Inflammatory macrophage treated with lipopolysaccharide for 1 hour (primary cell): ENCODE measurements around the gene MXRA5.
"Not testable (repeated sequence)": the region's sequence is repeated elsewhere in the genome, so short reads cannot be mapped to it uniquely, and the experiment has no call there.

Source experiments
- DNase-seq, 2 donors: peaks; one replicate each; pipeline ENCODE4 v3.0.0-alpha.2; 2020 to 2022

Gene MXRA5

GRCh38 chrX:3346501-3347259 is at the start of gene MXRA5:
TSS of gene MXRA5 (minus strand) at chrX:3346652. CDS start at chrX:3343833, 2,819 bp downstream.
- DNase-seq: no peak

- no peak for DNase-seq
These were observed 47.2 kb upstream of the MXRA5 start for GRCh38 chrX:3393581-3394111.

GRCh38 chrX:3393178-3393577 is 46.7 kb upstream of the MXRA5 start:
- no peak for DNase-seq

GRCh38 chrX:3388457-3388856 is 42.0 kb upstream of the MXRA5 start:
- DNase-seq: no peak

- no peak for DNase-seq
These were observed 37.9 kb upstream of the MXRA5 start for GRCh38 chrX:3384327-3384726.

GRCh38 chrX:3380603-3381002 is 34.2 kb upstream of the MXRA5 start:
- no peak for DNase-seq

GRCh38 chrX:3379111-3379510 is 32.7 kb upstream of the MXRA5 start:
- no peak for DNase-seq

- DNase-seq: no peak
These were observed 31.7 kb upstream of the MXRA5 start for GRCh38 chrX:3378156-3378555.

GRCh38 chrX:3377560-3377959 is 31.1 kb upstream of the MXRA5 start:
- DNase-seq: no peak

- not testable (repeated sequence) for DNase-seq
These were observed 29.5 kb upstream of the MXRA5 start for GRCh38 chrX:3375878-3376508.

GRCh38 chrX:3374108-3374800 is 27.8 kb upstream of the MXRA5 start:
- DNase-seq: no peak

- no peak for DNase-seq
These were observed 24.7 kb upstream of the MXRA5 start for GRCh38 chrX:3371163-3371562.

GRCh38 chrX:3370656-3371055 is 24.2 kb upstream of the MXRA5 start:
- no peak for DNase-seq

GRCh38 chrX:3362956-3363355 is 16.5 kb upstream of the MXRA5 start:
- no peak for DNase-seq

GRCh38 chrX:3360881-3361280 is 14.4 kb upstream of the MXRA5 start:
- no peak for DNase-seq

- not testable (repeated sequence) for DNase-seq
These were observed 6.3 kb upstream of the MXRA5 start for GRCh38 chrX:3352741-3353140.

GRCh38 chrX:3351276-3351675 is 4.8 kb upstream of the MXRA5 start:
- DNase-seq: no peak

- no peak for DNase-seq
These were observed 1.7 kb upstream of the MXRA5 start for GRCh38 chrX:3348191-3348590.

- no peak for DNase-seq
These were observed 916 bp downstream of the MXRA5 start for GRCh38 chrX:3345281-3346191.

- not testable (repeated sequence) for DNase-seq
These were observed 2.9 kb downstream of the MXRA5 start for GRCh38 chrX:3343569-3343968.

GRCh38 chrX:3340016-3340415 is 6.4 kb downstream of the MXRA5 start:
- no peak for DNase-seq

- DNase-seq: no peak
These were observed 19.8 kb downstream of the MXRA5 start for GRCh38 chrX:3326681-3327080.
